ENCODE measurements around the gene ZBTB21.

The ZBTB21 gene

DNA sequence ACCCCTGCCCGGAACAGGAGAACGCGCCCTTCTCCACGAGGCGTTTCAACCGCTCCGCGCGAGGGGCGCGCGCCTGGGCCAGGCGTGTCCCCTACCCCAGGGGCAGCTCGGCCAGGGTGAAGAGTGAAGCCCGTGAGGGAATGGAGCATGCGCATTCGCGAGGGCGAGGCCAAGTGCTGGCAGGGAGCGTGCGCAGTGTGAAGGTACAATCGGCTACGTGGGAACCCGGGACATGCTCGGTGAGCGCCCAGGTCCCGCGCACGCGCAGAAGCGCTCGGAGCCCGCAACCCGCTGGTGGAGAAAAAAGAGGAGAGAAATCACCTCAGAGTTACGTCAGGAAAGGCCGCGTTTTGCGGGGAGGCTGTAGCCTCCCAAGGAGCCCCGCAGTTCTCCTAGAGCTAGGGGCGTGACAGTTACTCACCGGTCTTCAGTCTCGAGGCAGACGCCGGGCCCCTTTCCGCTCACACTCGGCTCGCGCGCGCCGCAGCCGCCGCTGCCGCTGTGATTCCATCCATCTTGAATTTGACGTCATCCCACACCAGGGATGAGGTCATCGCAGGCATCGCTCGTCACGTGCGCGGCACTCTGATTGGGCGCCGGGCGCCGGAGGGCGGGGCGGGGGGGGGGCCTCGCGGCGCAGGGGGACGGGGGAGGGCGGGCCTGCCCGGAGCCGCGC, at the start of gene ZBTB21:
Gene ZBTB21 (minus strand): TSS at position 530 of the 676 bp plus-strand sequence. CDS start 16,265 bp downstream, outside the sequence.
- peak; percentile 97 for DNase-seq

GRCh38 chr21:42059721-42060120, 49.6 kb upstream of the ZBTB21 start:
- DNase-seq: no peak

DNA sequence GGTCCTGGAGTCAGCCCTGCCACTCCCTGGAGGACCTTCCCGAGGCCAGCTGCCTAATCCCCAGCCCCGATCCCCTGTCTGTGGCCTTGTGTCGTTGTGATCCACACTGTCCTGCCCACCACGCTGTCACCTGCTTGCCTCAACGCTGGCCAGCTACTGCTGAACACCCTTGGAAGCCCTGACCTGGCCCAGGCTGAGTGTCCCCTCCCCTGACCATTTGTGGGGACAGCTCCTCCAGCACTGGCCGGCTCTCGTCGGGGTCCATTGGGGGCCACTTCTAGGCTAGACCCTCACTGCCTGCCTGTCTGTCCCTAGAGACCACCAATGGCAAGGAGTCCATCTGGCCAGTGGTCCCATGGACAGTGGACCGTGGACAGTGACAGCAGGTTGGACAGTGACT, 49.0 kb upstream of the ZBTB21 start:
- no peak for DNase-seq

- no peak for DNase-seq
These were observed 48.5 kb upstream of the ZBTB21 start for GRCh38 chr21:42058631-42059111.

DNA sequence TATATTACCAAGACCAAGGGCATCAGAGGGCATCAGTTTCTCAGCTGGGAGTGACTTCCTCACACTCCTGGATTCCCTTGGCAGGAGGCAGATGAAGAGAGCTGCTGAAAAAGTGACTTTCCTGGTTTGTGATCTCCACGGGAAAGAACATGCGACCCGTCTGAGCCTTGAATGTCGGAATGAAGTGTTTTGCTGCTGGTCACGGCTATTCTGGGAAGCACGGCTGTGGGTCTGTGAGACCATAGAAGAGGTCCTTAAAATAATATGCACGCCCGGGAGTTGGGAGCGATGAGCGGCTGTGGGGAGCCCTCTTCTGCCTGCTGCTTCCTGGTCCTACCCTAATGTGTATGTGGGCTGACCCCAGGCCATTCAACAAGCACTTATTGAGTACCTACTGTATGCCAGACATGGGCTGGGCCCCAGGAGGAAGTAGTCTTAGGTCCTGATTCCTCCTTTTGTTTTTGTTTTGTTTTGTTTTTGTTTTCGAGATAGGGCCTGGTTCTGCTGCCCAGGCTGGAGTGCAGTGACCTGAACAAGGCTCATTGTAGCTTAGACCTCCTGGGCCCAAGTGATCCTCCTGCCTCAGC, 47.8 kb upstream of the ZBTB21 start:
- peak; percentile 82 for DNase-seq

GRCh38 chr21:42056996-42057689, 47.0 kb upstream of the ZBTB21 start:
- DNase-seq: peak; percentile 95

DNA sequence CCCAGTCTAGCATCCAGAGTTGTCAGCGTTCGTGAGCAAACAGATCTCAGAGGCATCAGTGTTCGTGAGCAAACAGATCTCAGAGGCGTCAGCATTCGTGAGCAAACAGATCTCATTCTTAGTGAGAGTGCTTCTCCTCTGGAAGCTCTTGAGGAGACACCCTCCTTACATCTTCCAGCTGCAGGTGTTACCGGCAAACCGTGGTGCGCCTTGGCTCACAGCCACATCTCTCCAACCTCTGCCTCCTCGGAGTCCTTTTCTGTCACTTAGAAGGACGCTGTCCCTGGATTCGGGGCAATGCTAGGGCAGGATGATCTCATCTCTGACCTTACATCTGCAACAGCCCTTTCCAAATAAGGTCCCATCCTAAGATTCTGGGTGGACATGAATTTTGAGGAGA, 46.3 kb upstream of the ZBTB21 start:
- DNase-seq: peak; percentile 94

GRCh38 chr21:42055425-42055824, 45.3 kb upstream of the ZBTB21 start:
- DNase-seq: no peak

DNA sequence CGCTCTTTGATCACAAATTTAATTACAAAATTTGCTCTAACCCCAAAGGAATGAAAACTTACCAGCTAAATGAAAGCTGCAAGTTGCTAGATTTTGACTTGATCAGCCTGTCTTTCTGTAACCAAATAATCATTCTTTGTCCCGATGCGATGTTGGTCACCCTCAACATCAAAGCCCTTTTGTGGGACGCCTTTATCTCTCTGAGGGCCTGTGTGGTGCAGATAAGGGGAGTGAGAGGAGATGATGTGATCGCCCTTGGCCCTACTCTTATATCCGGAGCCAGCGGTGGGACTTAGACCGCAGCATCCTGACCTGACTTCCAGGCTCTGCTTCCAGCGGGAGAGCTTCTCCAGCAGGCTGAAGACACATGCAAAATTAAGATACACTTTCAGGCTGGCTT, 41.6 kb upstream of the ZBTB21 start:
- DNase-seq: no peak

DNA sequence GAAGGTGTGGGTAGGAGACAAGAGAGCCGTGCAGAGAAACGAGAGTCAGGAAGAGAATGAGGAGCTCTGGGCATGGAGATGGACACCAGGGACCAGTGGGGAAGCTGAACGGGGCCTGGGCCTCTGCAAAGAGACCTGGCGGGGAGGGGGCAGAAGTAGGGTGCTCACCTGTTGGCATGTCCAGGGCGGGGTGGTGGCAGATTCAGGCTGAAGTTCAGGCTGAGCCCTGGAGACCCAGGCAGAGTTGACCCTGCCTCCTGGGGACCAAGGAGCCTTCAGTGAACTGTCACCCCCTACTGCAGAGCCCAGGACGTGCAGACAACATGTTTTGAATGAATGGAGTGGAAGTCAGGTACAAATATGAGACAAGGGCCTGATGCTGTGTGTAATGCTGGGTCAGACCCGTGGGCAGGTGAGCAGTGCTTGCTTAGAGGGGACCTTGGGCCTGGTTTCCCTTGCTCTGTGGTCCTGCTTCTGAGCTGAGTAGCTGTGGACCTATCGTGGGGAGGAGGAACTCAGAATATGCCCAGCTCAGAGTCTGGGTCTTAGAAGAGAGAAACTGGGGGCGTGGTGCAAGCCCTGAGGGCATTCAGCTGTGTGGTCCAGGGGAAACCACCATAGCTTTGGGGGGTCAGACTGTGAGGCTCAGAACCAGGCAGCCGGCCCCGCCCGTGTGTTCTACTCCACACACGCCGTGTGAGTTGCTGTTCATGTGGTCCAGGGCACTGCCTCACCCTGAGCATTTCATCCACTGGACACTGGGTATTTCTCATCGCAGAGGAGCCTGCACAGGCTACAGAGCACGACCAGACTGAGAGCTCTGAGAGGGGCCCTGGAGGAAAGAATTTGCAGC, 39.6 kb upstream of the ZBTB21 start:
- no peak for DNase-seq

DNA sequence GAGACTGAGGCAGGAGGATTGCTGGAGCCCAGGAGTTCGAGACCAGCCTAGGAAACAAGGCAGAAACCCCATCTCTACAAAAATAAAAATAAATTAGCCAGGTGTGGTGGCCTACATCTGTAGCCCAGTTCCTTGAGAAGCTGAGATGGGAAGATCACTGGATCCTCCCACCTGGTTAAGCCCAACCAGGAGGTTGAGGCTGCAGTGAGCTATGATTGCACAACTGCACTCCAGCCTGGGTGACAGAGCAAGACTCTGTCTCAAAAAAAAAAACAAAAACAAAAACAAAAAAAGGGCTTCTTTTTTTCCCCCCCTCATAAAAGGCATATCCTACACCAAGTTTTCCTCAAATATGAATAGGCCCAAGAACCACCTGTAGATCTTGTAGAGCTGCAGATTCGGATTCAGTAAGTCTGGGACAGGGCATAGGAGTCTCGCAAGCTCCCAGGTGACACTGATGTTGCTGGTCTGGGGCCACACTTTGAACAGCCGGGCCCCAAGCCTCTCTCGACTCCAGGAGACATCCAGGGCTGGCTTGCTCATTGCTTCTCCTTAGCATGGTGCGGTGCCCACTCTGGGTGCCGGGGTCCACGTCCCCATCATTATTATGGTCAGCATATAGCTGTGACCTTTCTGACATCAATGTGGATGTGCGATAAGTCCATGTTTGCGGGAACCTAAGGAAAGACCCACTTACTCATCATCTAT, 38.9 kb upstream of the ZBTB21 start:
- DNase-seq: no peak

- no peak for DNase-seq
These were observed 37.9 kb upstream of the ZBTB21 start for GRCh38 chr21:42047821-42048613.

DNA sequence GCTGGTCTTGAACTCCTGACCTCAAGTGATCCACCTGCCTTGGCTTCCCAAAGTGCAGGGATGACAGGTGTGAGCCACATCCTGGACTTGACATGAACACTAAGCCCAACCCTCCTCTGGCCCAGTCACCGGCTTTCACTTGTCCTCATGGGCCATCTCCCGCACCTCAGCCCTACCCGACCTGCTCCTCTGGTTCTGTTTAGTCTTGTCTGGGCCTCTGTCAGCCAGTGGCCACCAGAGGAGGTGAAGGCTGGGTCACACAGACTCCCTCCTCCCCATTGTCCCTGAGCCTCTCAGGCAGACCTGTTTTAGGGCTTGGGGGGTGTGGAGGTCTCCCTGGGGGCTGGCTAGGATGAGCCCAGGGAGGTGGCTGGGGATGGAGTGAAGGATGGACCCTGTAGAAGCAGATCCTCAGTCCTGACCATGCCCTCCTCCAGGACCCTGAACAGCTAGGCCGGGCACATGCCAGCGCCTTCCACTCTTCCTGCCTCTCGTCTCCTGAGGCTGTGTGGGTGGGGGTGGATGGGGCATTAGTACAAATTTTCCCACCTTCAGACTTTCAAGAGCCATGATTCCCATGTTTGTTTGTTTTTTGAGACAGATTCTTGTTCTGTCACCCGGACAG, 34.8 kb upstream of the ZBTB21 start:
- DNase-seq: no peak

GRCh38 chr21:42043961-42044360, 33.8 kb upstream of the ZBTB21 start:
- no peak for DNase-seq

GRCh38 chr21:42043201-42043895, 33.2 kb upstream of the ZBTB21 start:
- DNase-seq: no peak

DNA sequence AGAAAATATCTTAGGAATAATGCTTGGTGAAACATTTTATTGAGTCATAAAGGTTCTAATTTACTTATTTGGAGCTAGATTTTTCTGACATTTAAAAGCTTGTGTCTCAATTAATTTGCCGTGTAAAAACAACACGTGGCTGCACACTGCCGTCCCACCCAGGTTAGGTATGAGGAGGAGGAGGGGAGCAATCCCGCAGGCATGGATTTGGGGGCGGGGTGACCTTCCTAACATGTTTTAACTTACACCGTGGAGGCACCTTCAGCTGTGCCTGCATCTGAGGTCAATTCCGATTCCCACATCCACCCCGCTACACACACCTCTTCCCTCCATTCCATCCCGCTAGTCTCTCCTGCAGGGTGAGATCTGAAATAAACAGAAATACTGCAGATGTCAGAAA, 32.5 kb upstream of the ZBTB21 start:
- no peak for DNase-seq

DNA sequence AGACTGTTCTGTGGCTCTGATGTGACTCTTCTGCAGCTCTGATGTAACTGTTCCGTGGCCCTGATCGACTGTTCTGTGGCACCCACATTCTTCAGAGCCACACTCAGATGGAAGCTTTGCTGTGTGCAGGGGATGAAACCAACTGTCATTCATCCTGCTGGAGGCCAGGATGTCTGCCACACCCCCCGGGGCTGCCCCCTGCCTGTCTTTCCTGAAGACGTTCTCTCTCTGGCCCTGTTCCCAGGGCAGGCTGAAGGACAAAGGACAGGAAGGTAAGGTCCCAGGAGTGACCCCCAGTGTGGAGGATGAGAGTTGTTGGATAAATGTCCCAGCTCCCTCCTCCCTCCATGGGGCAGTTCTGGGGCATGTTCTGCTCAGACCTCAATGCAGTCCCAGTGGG, 31.6 kb upstream of the ZBTB21 start:
- no peak for DNase-seq

DNA sequence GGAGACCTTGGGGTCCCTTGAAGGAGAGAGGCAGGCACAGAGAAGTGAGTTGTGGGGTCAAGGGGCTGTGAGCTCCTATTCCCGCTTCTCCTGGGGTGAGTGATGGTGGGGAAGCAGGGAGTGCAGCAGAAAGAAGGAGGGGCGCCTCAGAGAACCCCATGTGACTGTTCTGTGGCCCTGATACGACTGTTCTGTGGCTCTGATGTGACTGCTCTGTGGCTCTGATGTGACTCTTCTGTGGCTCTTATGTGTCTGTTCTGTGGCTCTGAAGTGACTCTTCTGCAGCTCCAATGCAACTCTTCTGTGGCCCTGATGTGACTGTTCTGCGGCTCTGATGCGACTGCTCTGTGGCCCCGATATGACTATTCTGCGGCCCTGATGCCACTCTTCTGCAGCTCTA, 31.1 kb upstream of the ZBTB21 start:
- no peak for DNase-seq

DNA sequence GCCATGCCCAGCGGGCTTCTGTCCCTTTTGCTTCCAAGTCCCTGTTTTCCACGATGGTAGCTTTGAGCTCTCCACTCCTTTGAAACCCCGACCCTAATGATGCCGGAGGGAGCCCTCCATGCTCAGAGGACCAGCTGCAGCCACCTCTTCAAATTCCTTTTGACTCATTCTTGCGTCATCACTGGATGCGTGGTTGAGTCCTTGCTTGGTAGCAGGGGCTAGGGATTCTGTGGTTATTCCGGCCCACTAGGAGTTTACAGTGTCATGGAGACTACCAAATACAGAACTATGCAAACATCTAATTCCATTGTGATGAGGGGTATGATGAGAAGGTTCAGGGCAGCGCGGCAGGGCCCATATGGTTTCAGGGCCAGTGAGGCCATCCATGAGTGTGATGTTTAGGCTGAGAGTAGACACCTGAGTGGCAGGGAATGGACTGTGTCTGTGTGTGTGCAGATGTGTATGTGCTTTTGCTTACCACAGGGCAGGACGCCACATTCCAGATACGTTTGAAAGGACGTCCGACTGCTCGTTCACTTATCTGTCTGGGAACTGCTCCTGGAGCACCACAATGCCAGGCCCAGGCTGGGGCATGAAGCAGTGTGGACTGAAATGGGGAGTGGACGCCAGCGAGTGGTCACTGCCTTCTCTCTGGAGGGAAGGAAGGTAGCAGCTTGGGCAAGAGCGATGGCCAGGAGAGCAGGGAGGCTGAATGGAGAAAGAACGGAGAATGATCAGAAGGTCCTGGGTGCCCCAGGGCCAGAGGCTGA, 30.4 kb upstream of the ZBTB21 start:
- no peak for DNase-seq

- no peak for DNase-seq
These were observed 29.8 kb upstream of the ZBTB21 start for GRCh38 chr21:42039911-42040351.

Data from DMS79 treated with DMSO at 0.1 percent for 48 hours (cell line).